Measurements from ENCODE around the gene LETM1. TPM values are rescaled to one million over a fixed set of nuclear protein-coding genes. Genes with fewer than 3 reads are reported as not detected.

The LETM1 gene
- total and polyA plus RNA-seq, 2 experiments from 2014 or later: 19.0 to 42.3 TPM

DNA sequence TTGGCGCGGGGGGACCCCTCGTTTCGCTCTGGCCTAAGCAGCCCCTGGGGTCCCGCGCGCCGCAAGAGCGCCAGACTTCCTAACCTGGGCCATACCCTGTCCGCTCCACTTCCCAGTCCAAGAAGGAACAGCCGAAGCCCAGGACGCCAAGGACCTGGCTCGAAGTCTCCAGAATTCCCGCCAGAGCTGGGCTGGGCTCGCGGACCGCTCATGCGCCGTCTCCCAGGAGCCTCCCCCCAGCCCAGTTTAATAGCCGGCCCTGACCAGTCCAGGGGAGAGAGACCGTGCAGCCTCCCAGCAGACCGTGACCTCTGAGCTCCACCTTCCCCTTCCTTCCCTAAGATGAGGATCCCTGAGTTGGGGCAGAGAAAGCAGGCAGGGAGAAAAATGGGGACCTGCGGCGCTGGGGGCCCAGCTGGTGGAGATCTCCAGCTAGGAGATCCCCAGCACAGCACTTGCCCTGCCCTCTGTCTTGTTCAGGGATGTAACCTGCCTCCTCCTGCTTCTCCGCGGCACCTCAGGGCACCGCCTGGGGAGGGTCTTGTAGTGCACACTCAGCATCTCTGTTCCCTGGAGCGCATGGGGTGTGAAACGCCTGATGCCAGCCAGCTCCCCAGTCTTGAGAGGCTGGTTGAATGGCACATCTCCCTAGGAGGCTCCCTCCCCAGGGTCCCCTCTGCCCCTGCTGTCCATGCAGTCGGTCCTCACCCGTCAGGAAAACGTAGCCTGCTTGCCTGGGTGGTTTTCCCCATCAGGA lies 1.2 kb upstream of the LETM1 start:
- no peaks in the 10 kb centered on the region; the same call in 1 of the 2 replicates for H4K20me1 ChIP-seq (ENCODE audit: insufficient read depth)
- H3K79me2 ChIP-seq (ENCODE audit: insufficient read depth): peaks cover 48% of the 10 kb centered on the region
- peaks cover 6% of the 10 kb centered on the region; the same call in 1 of the 2 replicates for H3K4me1 ChIP-seq (ENCODE audit: insufficient read depth)
- peak overlapping the region; percentile 76 for H2AFZ ChIP-seq
- peaks cover 7% of the 10 kb centered on the region; the same call in 1 of the 2 replicates for H3F3A ChIP-seq (ENCODE audit: insufficient read depth)
- peak overlapping the region; percentile 77 for H3K4me3 ChIP-seq
- DNase-seq: peak; percentile 56
- H3K9me3 ChIP-seq (ENCODE audit: low read depth): no peaks in the 10 kb centered on the region
- no peaks in the 10 kb centered on the region for H3K27me3 ChIP-seq (replicated peaks; ENCODE audit: insufficient read depth)
- H3K27ac ChIP-seq: peak overlapping the region; percentile 38
- H3K9me2 ChIP-seq (ENCODE audit: insufficient read depth): no peaks in the 10 kb centered on the region
- H3K4me2 ChIP-seq (ENCODE audit: unreplicated experiment): peak overlapping the region; percentile 72
- in situ Hi-C loops (cut with MboI): no loop called here
- 17 to 22% methylated on average over 28 to 32 of the region's 32 CpGs for WGBS, 2 experiments (ENCODE audit: low coverage in 1 of 2, low lambda C conversion rate in 2 of 2, missing lambda C conversion rate in 2 of 2)
- no peak for TF ChIP-seq EZH2 (IDR thresholded peaks at IDR 0.05; ENCODE audit: insufficient read depth, poor library complexity, severe bottlenecking)
- TF ChIP-seq EZH2phosphoT487 (IDR thresholded peaks at IDR 0.05; ENCODE audit: insufficient read depth, low read depth): no peak
- H3K36me3 ChIP-seq (ENCODE audit: low read depth): no peaks in the 10 kb centered on the region
- H3K9ac ChIP-seq: peak overlapping the region; percentile 86

DNA sequence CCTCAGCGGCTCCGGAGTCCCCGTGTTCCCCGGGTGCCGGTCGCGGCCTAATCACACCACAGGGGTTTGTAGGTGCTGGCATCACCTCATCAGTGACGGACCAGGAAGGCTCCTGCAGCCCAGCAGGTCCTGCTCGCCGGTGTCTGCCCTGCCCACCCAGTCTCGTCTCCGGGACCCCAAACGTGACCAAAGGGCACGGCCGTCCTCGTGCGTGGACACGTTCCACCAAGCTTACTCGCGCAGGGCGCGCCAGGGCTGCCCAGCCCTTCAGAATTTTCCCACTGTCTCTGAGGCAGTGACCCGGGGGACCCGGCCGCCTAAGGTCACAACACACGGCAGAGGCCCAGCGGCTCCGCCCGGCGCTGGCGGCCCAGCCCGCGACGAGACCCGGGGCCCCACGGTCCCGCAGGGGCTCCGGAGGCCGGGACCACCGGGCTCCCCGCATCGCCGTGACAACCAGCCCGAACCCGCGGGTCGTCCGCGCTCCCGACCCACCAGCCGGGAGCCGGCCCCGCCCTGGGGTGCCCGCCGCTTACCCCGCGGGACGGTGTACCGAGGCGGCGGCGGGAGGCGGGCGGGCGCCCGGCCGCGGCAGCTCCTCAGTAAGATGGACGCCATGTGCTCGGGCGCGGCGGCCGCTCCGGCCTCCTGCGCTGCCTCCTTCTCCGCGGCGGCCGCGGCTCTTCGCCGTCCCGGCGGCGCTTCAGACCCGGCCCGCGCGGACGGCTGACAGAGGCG lies 454 bp downstream of the LETM1 start:
- Histone ChIP-seq H3K79me2 (ENCODE audit: insufficient read depth) (peaks cover 64% of the 10 kb centered on the region), H3K36me3 (ENCODE audit: low read depth) (no peaks in the 10 kb centered on the region), H2AFZ (peak overlapping the region; percentile 76), H3K4me1 (ENCODE audit: insufficient read depth) (peaks cover 6% of the 10 kb centered on the region; the same call in 1 of the 2 replicates), H3K27me3 (replicated peaks; ENCODE audit: insufficient read depth) (no peaks in the 10 kb centered on the region), H3K9ac (peak overlapping the region; percentile 86), H3K4me3 (peak overlapping the region; percentile 77), H4K20me1 (ENCODE audit: insufficient read depth) (peaks cover 6% of the 10 kb centered on the region; the same call in 1 of the 2 replicates), H3K27ac (peak overlapping the region; percentile 38), H3K9me2 (ENCODE audit: insufficient read depth) (no peaks in the 10 kb centered on the region), H3K9me3 (ENCODE audit: low read depth) (no peaks in the 10 kb centered on the region), H3K4me2 (ENCODE audit: unreplicated experiment) (peak overlapping the region; percentile 72), H3F3A (ENCODE audit: insufficient read depth) (no peaks in the 10 kb centered on the region)
- in situ Hi-C loops (cut with MboI): no loop called here
- DNase-seq: peak; percentile 46
- WGBS, 2 experiments (ENCODE audit: low coverage in 1 of 2, low lambda C conversion rate in 2 of 2, missing lambda C conversion rate in 2 of 2): 3% methylated on average over 54 to 56 of the region's 92 CpGs
- TF ChIP-seq EZH2phosphoT487 (IDR thresholded peaks at IDR 0.05; ENCODE audit: insufficient read depth, low read depth) (no peak), EZH2 (IDR thresholded peaks at IDR 0.05; ENCODE audit: insufficient read depth, poor library complexity, severe bottlenecking) (no peak)

- in situ Hi-C loops (cut with MboI): no loop called here
- Histone ChIP-seq H3K36me3 (ENCODE audit: low read depth) (no peaks in the 10 kb centered on the region), H3K79me2 (ENCODE audit: insufficient read depth) (peaks cover 72% of the 10 kb centered on the region), H3K9me3 (ENCODE audit: low read depth) (no peaks in the 10 kb centered on the region), H3K4me2 (ENCODE audit: unreplicated experiment) (peak overlapping the region; percentile 72), H3F3A (ENCODE audit: insufficient read depth) (no peaks in the 10 kb centered on the region), H2AFZ (peak overlapping the region; percentile 76; the same call in 1 of the 2 replicates), H3K4me1 (ENCODE audit: insufficient read depth) (peaks cover 6% of the 10 kb centered on the region; the same call in 1 of the 2 replicates), H3K27ac (peak overlapping the region; percentile 38; the same call in 1 of the 2 replicates), H3K27me3 (replicated peaks; ENCODE audit: insufficient read depth) (no peaks in the 10 kb centered on the region), H3K9me2 (ENCODE audit: insufficient read depth) (no peaks in the 10 kb centered on the region), H4K20me1 (ENCODE audit: insufficient read depth) (peaks cover 6% of the 10 kb centered on the region; the same call in 1 of the 2 replicates), H3K9ac (peak overlapping the region; percentile 86), H3K4me3 (peak overlapping the region; percentile 77)
- WGBS, 2 experiments (ENCODE audit: low coverage in 1 of 2, low lambda C conversion rate in 2 of 2, missing lambda C conversion rate in 2 of 2): 42 to 65% methylated on average over 1 of the region's 1 CpG
- no peak for TF ChIP-seq EZH2phosphoT487 (IDR thresholded peaks at IDR 0.05; ENCODE audit: insufficient read depth, low read depth)
- no peak for DNase-seq
Observed at GRCh38 chr4:1854752-1855151, 1.2 kb downstream of the LETM1 start.

- Histone ChIP-seq H2AFZ (no peak overlapping the region), H3K9me2 (ENCODE audit: insufficient read depth) (no peaks in the 10 kb centered on the region), H3F3A (ENCODE audit: insufficient read depth) (no peaks in the 10 kb centered on the region), H3K79me2 (ENCODE audit: insufficient read depth) (peaks cover 86% of the 10 kb centered on the region), H3K4me1 (ENCODE audit: insufficient read depth) (peaks cover 6% of the 10 kb centered on the region; the same call in 1 of the 2 replicates), H3K27me3 (replicated peaks; ENCODE audit: insufficient read depth) (no peaks in the 10 kb centered on the region), H3K4me2 (ENCODE audit: unreplicated experiment) (no peak overlapping the region), H3K27ac (no peak overlapping the region), H3K4me3 (no peak overlapping the region), H3K36me3 (ENCODE audit: low read depth) (no peaks in the 10 kb centered on the region), H4K20me1 (ENCODE audit: insufficient read depth) (peaks cover 6% of the 10 kb centered on the region; the same call in 1 of the 2 replicates), H3K9ac (no peak overlapping the region), H3K9me3 (ENCODE audit: low read depth) (no peaks in the 10 kb centered on the region)
- no peak for DNase-seq
- in situ Hi-C loops (cut with MboI): no loop called here
- 85% methylated on average over 9 of the region's 9 CpGs for WGBS, 2 experiments (ENCODE audit: low coverage in 1 of 2, low lambda C conversion rate in 2 of 2, missing lambda C conversion rate in 2 of 2)
- no peak for TF ChIP-seq EZH2 (IDR thresholded peaks at IDR 0.05; ENCODE audit: insufficient read depth, poor library complexity, severe bottlenecking)
- TF ChIP-seq EZH2phosphoT487 (IDR thresholded peaks at IDR 0.05; ENCODE audit: insufficient read depth, low read depth): no peak
Observed at GRCh38 chr4:1852904-1853623, 2.9 kb downstream of the LETM1 start.
